Testis (tissue), 3 donors: ENCODE results near the gene LDAF1. TPM values are rescaled to one million over a fixed set of nuclear protein-coding genes. Genes with fewer than 3 reads are reported as not detected.

ENCODE experiments used
- DNase-seq: peaks from one replicate; pipeline ENCODE4 v3.0.0-alpha.2; 2019
- H3K27ac ChIP-seq, 2 donors: fragments of 200-600 bp; sonication (generic); one replicate each; pipeline ENCODE4 v1.5.1; 2019
- H3K27me3 ChIP-seq: fragments of 200-600 bp; sonication (generic); one replicate; pipeline ENCODE4 v1.5.1; 2019
- H3K36me3 ChIP-seq: fragments of 200-600 bp; sonication (generic); one replicate; pipeline ENCODE4 v1.5.1; 2017; ENCODE audit warnings: low read depth; ENCODE audit errors: missing control alignments
- H3K4me1 ChIP-seq: fragments of 200-600 bp; sonication (generic); one replicate; pipeline ENCODE4 v1.5.1; 2019
- H3K4me3 ChIP-seq, 2 donors: fragments of 200-600 bp; sonication (generic); one replicate each; pipeline ENCODE4 v1.5.1; 2017 to 2019
- H3K9me3 ChIP-seq: fragments of 200-600 bp; sonication (generic); one replicate; pipeline ENCODE4 v1.5.1; 2017
- POLR2A ChIP-seq: fragments of 450-650 bp; IDR thresholded peaks from one replicate; pipeline ENCODE4 v1.6.1; 2017; ENCODE audit warnings: antibody characterized with exemption, mild to moderate bottlenecking, moderate library complexity
- WGBS, 2 donors: methylation state at CpG; one replicate each; pipeline ENCODE4 v1.1.5; 2018; 5-methylcytosine and 5-hydroxymethylcytosine counted together
- intact Hi-C: fragments of 100-400 bp; cut with DNase I; formaldehyde crosslinking; loops from one replicate; pipeline ENCODE4 v1.15.1; 2023; ENCODE audit warnings: low total_unique reads
- polyA plus RNA-seq: library from polyadenylated mRNA; stranded (reverse); fragments of 350-450 nt; fragmentation: Illumina TruSeq; extraction: RNeasy Lipid Tissue Mini Kit (QIAGEN cat#74804); gene quantifications from one replicate; pipeline ENCODE4 v1.2.3, GENCODE V29; 2014; ENCODE audit warnings: low read depth, low replicate concordance; ENCODE audit not compliant: insufficient read depth
- total RNA-seq, 2 donors: library from RNA; depleted of rRNA; stranded (reverse); fragments of >200 nt; gene quantifications; one replicate each; pipeline ENCODE4 v1.2.3, GENCODE V29; 2016
- TF ChIP-seq, protein P1 (sequence below), 3 experiments: fragments of 450-650 bp in 2 of 3; fragments of 200-600 bp in 1 of 3; sonication (generic) in 1 of 3; IDR thresholded peaks; one replicate each; pipeline ENCODE4 v1.5.1; 2016 to 2019; ENCODE audit warnings: antibody characterized with exemption in 3 of 3, mild to moderate bottlenecking in 2 of 3, moderate library complexity in 1 of 3

The LDAF1 gene
- total and polyA plus RNA-seq, 3 donors from 2014 or later = 22.8 to 131 (median 54.2) TPM

DNA sequence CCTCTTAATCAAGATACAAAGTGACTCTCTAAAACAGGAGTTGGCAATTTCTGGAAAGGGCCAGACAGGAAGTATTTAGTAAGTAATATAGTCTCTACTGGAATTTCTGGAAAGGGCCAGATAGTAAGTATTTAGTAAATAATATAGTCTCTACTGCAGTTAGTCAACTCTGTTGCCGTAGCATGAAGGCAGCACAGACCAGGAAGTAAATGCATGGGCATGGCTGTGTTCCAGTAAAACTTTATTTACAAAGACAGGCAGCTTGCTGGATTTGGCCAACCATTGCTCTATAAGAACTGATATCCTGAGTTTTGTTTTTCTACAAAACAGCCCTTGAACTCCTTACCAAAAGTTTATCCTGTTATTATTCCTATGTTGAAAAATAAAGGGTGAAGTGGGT, 16.9 kb downstream of the LDAF1 start:
- H3K36me3 ChIP-seq = no peaks in the 10 kb centered on the region
- WGBS, 2 donors = 86 to 100% methylated on average over 1 of the region's 1 CpG
- H3K4me3 ChIP-seq = no peak overlapping the region
- TF ChIP-seq, protein P1, sequence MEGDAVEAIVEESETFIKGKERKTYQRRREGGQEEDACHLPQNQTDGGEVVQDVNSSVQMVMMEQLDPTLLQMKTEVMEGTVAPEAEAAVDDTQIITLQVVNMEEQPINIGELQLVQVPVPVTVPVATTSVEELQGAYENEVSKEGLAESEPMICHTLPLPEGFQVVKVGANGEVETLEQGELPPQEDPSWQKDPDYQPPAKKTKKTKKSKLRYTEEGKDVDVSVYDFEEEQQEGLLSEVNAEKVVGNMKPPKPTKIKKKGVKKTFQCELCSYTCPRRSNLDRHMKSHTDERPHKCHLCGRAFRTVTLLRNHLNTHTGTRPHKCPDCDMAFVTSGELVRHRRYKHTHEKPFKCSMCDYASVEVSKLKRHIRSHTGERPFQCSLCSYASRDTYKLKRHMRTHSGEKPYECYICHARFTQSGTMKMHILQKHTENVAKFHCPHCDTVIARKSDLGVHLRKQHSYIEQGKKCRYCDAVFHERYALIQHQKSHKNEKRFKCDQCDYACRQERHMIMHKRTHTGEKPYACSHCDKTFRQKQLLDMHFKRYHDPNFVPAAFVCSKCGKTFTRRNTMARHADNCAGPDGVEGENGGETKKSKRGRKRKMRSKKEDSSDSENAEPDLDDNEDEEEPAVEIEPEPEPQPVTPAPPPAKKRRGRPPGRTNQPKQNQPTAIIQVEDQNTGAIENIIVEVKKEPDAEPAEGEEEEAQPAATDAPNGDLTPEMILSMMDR (IDR thresholded peaks at IDR 0.05) = no peak
- no peak for TF ChIP-seq POLR2A
- no peak for DNase-seq
- H3K9me3 ChIP-seq = no peaks in the 10 kb centered on the region
- intact Hi-C loops = no loop called here
- H3K27me3 ChIP-seq = no peaks in the 10 kb centered on the region
- H3K4me1 ChIP-seq = peaks cover 11% of the 10 kb centered on the region
- H3K27ac ChIP-seq = no peak overlapping the region

DNA sequence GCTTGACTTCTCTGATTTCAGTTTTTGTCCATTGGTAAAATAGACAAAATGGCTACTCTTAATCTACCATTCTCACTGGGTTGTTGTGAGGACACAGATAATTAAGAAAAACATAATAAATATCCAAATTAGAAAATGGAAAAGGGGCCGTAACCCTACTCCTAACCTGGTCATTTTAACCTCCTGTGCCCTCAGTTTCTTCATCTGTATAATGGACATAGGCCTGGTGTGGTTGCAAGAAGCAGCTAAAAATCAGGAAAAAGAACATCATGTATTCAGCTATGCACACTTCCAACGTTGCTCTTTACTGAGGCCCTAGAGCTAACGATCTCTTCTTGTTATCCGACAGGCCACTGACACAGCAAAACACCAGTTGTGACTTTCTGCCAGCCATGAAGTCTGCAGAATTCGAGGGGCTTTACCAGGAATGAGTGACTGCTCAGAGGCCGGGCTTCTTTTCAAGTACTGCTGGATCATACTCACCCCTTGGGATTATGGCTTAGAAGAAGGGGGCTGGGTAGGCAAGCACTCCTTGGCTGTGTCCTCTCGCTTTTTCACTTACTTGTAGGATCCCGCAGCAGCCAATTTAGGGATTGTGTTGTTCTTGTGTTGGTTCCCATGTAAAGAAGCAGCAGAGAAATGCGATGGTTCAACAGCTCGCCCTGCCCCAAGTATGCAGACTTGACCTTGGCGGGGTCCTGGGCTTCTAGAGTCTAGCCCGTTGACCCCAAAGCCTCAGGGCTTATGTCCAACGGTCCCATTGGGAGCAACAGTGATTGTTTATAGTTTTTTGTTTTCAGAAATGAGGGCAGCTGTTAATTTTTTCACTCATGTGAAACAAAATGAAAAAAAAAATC, 20.9 kb downstream of the LDAF1 start:
- 37 to 42% methylated on average over 13 of the region's 13 CpGs for WGBS, 2 donors
- Histone ChIP-seq H3K27me3 (no peaks in the 10 kb centered on the region), H3K4me3 (no peak overlapping the region), H3K9me3 (no peaks in the 10 kb centered on the region), H3K27ac (peak overlapping the region; percentile 57 to 65), H3K4me1 (peaks cover 16% of the 10 kb centered on the region), H3K36me3 (no peaks in the 10 kb centered on the region)
- DNase-seq = peak; percentile 87
- intact Hi-C loops = no loop called here
- no peak for TF ChIP-seq POLR2A
- TF ChIP-seq, protein P1 (IDR thresholded peaks at IDR 0.05) = no peak

DNA sequence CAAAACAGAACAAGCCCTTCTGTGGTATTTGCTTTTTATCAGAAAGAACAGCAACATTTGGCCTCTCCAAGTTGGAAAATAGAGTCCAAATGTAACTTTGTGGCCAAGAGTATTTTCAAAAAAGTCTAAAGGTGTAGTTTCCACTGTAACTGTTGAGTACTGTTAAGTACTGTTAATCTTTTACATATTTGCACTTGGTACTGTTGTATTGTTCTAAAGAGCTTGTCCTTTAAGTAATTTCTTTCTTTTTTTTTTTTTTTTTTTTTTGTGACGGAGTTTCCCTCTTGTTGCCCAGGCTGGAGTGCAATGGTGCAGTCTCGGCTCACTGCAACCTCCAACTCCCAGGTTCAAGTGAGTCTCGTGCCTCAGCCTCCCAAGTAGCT, 21.5 kb downstream of the LDAF1 start:
- no peak for DNase-seq
- TF ChIP-seq POLR2A = no peak
- TF ChIP-seq, protein P1 (IDR thresholded peaks at IDR 0.05) = no peak
- Histone ChIP-seq H3K4me1 (peaks cover 16% of the 10 kb centered on the region), H3K27me3 (no peaks in the 10 kb centered on the region), H3K9me3 (no peaks in the 10 kb centered on the region), H3K4me3 (no peak overlapping the region), H3K27ac (peak overlapping the region; percentile 57 to 65), H3K36me3 (no peaks in the 10 kb centered on the region)
- WGBS, 2 donors = 39 to 45% methylated on average over 3 of the region's 3 CpGs
- intact Hi-C loops = no loop called here

DNA sequence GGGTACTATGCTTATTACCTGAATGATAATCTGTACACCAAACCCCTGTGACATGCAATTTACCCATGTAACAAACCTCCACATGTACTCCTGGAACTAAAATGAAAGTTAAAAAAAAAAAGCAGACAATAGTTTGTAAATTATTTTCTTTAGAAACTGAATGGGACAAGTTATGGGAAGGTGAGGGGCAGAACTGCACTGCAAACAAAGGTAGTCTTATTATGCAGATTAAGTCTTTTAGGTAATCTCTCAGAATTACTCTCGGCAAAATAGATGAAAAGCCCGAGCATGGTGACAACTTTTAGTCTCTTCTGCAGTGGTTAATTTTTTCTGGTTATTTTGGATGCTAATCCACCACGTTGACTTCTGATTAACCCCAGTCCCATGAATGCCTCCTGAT, 25.5 kb downstream of the LDAF1 start:
- Histone ChIP-seq H3K27ac (no peak overlapping the region), H3K36me3 (no peaks in the 10 kb centered on the region), H3K27me3 (no peaks in the 10 kb centered on the region), H3K4me3 (no peak overlapping the region), H3K9me3 (no peaks in the 10 kb centered on the region), H3K4me1 (peaks cover 20% of the 10 kb centered on the region)
- DNase-seq = no peak
- WGBS, 2 donors = 74 to 76% methylated on average over 3 of the region's 3 CpGs
- intact Hi-C loops = no loop called here
- TF ChIP-seq, protein P1 (IDR thresholded peaks at IDR 0.05) = no peak
- no peak for TF ChIP-seq POLR2A

DNA sequence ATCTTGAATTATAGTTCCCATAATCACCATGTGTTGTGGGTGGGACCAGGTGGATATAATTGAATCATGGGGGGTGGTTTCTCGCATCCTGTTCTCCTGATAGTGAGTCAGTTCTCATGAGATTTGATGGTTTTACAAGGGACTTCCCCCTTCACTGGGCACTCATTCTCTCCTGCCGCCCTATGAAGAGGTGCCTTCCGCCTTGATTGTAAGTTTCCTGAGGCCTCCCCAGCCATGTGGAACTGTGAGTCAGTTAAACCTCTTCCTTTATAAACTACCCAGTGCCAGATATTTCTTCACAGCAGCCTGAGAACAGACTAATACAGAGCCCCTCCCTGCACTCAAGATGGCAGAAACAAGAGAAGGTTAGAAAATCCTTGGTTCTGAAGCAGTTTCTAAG, 26.4 kb downstream of the LDAF1 start:
- Histone ChIP-seq H3K27ac (no peak overlapping the region), H3K4me1 (peaks cover 12% of the 10 kb centered on the region), H3K9me3 (no peaks in the 10 kb centered on the region), H3K4me3 (no peak overlapping the region), H3K36me3 (no peaks in the 10 kb centered on the region), H3K27me3 (no peaks in the 10 kb centered on the region)
- intact Hi-C loops = no loop called here
- no peak for DNase-seq
- WGBS, 2 donors = 86 to 89% methylated on average over 3 of the region's 3 CpGs
- TF ChIP-seq, protein P1 (IDR thresholded peaks at IDR 0.05) = no peak
- TF ChIP-seq POLR2A = no peak
